ENCODE data around the gene OPRM1.

The OPRM1 gene

DNA sequence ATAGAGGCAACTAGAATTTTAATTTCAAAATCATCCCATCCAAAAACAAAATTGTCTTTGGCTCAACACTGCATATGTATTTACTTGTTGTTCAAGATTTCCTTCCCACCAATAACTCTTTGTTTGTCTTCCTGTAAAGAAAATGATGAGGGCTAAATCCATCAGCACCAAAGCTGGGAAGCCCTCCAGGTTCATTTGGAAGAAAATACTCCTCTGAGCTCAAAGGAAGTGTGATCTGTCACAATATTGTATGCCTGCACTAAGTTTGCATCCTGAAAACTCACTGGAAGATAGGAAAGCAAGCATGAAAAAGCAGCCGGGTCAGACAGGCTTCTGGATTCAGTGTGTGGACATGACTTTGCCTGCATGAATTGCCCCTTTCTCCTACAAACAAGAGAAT is 28.7 kb upstream of the OPRM1 start:
- H3F3A ChIP-seq (ENCODE audit: control insufficient read depth, insufficient read depth), result no peaks in the 10 kb centered on the region
- no peaks in the 10 kb centered on the region for H3K27me3 ChIP-seq (ENCODE audit: control insufficient read depth, low read length)
- H3K9me2 ChIP-seq (replicated peaks; ENCODE audit: control insufficient read depth, low read length), result no peaks in the 10 kb centered on the region
- H3K4me3 ChIP-seq (ENCODE audit: low read length), result no peak overlapping the region
- no peaks in the 10 kb centered on the region for H4K20me1 ChIP-seq (ENCODE audit: control insufficient read depth, insufficient read depth, low read depth, low read length)
- no peaks in the 10 kb centered on the region for H3K4me1 ChIP-seq (ENCODE audit: control insufficient read depth, low read length)
- no peaks in the 10 kb centered on the region for H3K36me3 ChIP-seq (ENCODE audit: control insufficient read depth, low read length)
- H3K9me3 ChIP-seq (ENCODE audit: control insufficient read depth, insufficient read depth, low read length), result no peaks in the 10 kb centered on the region
- H3K79me2 ChIP-seq (ENCODE audit: control insufficient read depth, low read length), result no peaks in the 10 kb centered on the region
- TF ChIP-seq, protein P1, sequence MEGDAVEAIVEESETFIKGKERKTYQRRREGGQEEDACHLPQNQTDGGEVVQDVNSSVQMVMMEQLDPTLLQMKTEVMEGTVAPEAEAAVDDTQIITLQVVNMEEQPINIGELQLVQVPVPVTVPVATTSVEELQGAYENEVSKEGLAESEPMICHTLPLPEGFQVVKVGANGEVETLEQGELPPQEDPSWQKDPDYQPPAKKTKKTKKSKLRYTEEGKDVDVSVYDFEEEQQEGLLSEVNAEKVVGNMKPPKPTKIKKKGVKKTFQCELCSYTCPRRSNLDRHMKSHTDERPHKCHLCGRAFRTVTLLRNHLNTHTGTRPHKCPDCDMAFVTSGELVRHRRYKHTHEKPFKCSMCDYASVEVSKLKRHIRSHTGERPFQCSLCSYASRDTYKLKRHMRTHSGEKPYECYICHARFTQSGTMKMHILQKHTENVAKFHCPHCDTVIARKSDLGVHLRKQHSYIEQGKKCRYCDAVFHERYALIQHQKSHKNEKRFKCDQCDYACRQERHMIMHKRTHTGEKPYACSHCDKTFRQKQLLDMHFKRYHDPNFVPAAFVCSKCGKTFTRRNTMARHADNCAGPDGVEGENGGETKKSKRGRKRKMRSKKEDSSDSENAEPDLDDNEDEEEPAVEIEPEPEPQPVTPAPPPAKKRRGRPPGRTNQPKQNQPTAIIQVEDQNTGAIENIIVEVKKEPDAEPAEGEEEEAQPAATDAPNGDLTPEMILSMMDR (IDR thresholded peaks at IDR 0.05; ENCODE audit: low read depth, low read length, poor library complexity, severe bottlenecking), result no peak
- no peak for TF ChIP-seq EZH2phosphoT487 (IDR thresholded peaks at IDR 0.05; ENCODE audit: borderline replicate concordance, low read length)
- no peak overlapping the region for H3K27ac ChIP-seq (ENCODE audit: low read depth, low read length)
- no peak overlapping the region for H3K4me2 ChIP-seq (ENCODE audit: low read length)

DNA sequence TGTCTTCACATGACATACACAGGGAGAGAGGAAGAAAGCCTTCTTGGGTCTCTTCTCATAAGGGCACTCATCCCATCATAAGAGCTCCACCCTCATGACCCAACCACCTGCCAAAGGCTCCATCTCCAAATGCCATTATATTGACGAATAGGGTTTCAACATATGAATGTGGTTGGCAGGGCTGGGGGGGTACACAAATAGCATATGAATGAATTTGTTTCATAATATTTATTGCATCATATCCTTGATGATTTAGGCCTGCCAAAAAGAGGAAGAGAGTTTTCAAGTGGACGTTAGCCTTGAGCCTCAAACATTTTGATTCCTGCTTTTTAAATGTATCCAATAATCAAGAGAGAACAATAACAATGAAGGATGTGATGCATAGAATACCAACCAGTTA is 26.2 kb upstream of the OPRM1 start:
- Histone ChIP-seq H3K4me3 (ENCODE audit: low read length) (no peak overlapping the region), H3K4me2 (ENCODE audit: low read length) (no peak overlapping the region), H3K9me2 (replicated peaks; ENCODE audit: control insufficient read depth, low read length) (no peaks in the 10 kb centered on the region), H3F3A (ENCODE audit: control insufficient read depth, insufficient read depth) (no peaks in the 10 kb centered on the region), H3K4me1 (ENCODE audit: control insufficient read depth, low read length) (no peaks in the 10 kb centered on the region), H3K36me3 (ENCODE audit: control insufficient read depth, low read length) (no peaks in the 10 kb centered on the region), H4K20me1 (ENCODE audit: control insufficient read depth, insufficient read depth, low read depth, low read length) (no peaks in the 10 kb centered on the region), H3K9me3 (ENCODE audit: control insufficient read depth, insufficient read depth, low read length) (no peaks in the 10 kb centered on the region), H3K27ac (ENCODE audit: low read depth, low read length) (no peak overlapping the region), H3K27me3 (ENCODE audit: control insufficient read depth, low read length) (no peaks in the 10 kb centered on the region), H3K79me2 (ENCODE audit: control insufficient read depth, low read length) (no peaks in the 10 kb centered on the region)
- TF ChIP-seq EZH2phosphoT487 (IDR thresholded peaks at IDR 0.05; ENCODE audit: borderline replicate concordance, low read length), result no peak
- TF ChIP-seq, protein P1 (IDR thresholded peaks at IDR 0.05; ENCODE audit: low read depth, low read length, poor library complexity, severe bottlenecking), result no peak

DNA sequence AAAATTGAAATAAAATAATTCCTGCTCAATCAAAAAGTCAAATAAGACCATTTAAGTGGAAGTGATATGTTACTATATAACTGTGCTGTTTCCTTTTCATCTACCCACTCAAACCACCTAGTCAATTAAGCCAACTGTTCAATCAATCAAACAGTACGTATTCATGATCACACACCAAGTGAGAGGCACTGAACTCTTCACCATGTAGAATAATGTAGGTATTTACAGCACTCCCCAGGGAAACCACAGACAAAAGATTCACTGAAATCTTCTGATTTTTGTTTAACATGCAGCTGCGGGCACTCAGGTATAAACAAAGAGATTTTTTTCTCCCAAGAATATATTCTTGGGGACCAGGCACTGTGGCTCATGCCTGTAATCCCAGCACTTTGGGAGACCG is 21.3 kb upstream of the OPRM1 start:
- no peaks in the 10 kb centered on the region for H3K27me3 ChIP-seq (ENCODE audit: control insufficient read depth, low read length)
- no peaks in the 10 kb centered on the region for H3K4me1 ChIP-seq (ENCODE audit: control insufficient read depth, low read length)
- no peaks in the 10 kb centered on the region for H3K79me2 ChIP-seq (ENCODE audit: control insufficient read depth, low read length)
- H3F3A ChIP-seq (ENCODE audit: control insufficient read depth, insufficient read depth), result no peaks in the 10 kb centered on the region
- H3K27ac ChIP-seq (ENCODE audit: low read depth, low read length), result no peak overlapping the region
- H3K36me3 ChIP-seq (ENCODE audit: control insufficient read depth, low read length), result no peaks in the 10 kb centered on the region
- H3K9me3 ChIP-seq (ENCODE audit: control insufficient read depth, insufficient read depth, low read length), result no peaks in the 10 kb centered on the region
- no peak overlapping the region for H3K4me2 ChIP-seq (ENCODE audit: low read length)
- no peaks in the 10 kb centered on the region for H3K9me2 ChIP-seq (replicated peaks; ENCODE audit: control insufficient read depth, low read length)
- TF ChIP-seq, protein P1 (IDR thresholded peaks at IDR 0.05; ENCODE audit: low read depth, low read length, poor library complexity, severe bottlenecking), result no peak
- TF ChIP-seq EZH2phosphoT487 (IDR thresholded peaks at IDR 0.05; ENCODE audit: borderline replicate concordance, low read length), result no peak
- no peaks in the 10 kb centered on the region for H4K20me1 ChIP-seq (ENCODE audit: control insufficient read depth, insufficient read depth, low read depth, low read length)
- H3K4me3 ChIP-seq (ENCODE audit: low read length), result no peak overlapping the region

DNA sequence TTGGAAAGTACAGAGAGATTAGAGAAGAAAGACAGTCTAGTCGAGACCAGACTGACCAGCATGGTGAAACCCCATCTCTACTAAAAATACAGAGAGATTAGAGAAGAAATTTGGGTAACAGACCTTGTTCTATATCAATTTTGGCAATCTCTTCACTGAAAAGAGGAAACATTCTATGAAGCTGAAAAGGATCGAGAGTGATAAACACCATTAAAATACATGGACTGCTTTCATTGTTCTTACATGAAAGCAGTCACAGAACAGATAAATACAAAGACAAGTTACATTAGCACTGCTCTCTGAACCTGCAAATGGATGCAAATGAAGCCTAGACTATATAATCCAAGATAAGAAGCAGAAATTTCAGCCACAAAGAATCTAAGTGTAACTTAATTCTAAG is 8.4 kb upstream of the OPRM1 start:
- H3F3A ChIP-seq (ENCODE audit: control insufficient read depth, insufficient read depth), result no peaks in the 10 kb centered on the region
- H3K36me3 ChIP-seq (ENCODE audit: control insufficient read depth, low read length), result no peaks in the 10 kb centered on the region
- H3K79me2 ChIP-seq (ENCODE audit: control insufficient read depth, low read length), result no peaks in the 10 kb centered on the region
- H4K20me1 ChIP-seq (ENCODE audit: control insufficient read depth, insufficient read depth, low read depth, low read length), result no peaks in the 10 kb centered on the region
- H3K27ac ChIP-seq (ENCODE audit: low read depth, low read length), result no peak overlapping the region
- no peaks in the 10 kb centered on the region for H3K9me3 ChIP-seq (ENCODE audit: control insufficient read depth, insufficient read depth, low read length)
- H3K27me3 ChIP-seq (ENCODE audit: control insufficient read depth, low read length), result no peaks in the 10 kb centered on the region
- no peak overlapping the region for H3K4me2 ChIP-seq (ENCODE audit: low read length)
- TF ChIP-seq EZH2phosphoT487 (IDR thresholded peaks at IDR 0.05; ENCODE audit: borderline replicate concordance, low read length), result no peak
- TF ChIP-seq, protein P1 (IDR thresholded peaks at IDR 0.05; ENCODE audit: low read depth, low read length, poor library complexity, severe bottlenecking), result no peak
- no peaks in the 10 kb centered on the region for H3K4me1 ChIP-seq (ENCODE audit: control insufficient read depth, low read length)
- no peak overlapping the region for H3K4me3 ChIP-seq (ENCODE audit: low read length)
- H3K9me2 ChIP-seq (replicated peaks; ENCODE audit: control insufficient read depth, low read length), result no peaks in the 10 kb centered on the region
